SK-N-SH (cell line): ENCODE data around the gene LPP. TPM values are rescaled to one million over a fixed set of nuclear protein-coding genes. Genes with fewer than 3 reads are reported as not detected.

Experiments used
- CTCF ChIA-PET: fragments of 300-600, 350-600 bp; formaldehyde crosslinking; extraction: SDS; loops from one replicate; lab custom pipeline; 2021; lab: Yijun Ruan, JAX
- POLR2A ChIA-PET: fragments of 350-600 bp; sonication (Branson Sonifier 250); formaldehyde crosslinking; extraction: SDS; loops from one replicate; lab custom pipeline; 2020; ENCODE audit warnings: antibody characterized with exemption, inconsistent platforms; lab: Yijun Ruan, JAX
- DNase-seq: peaks from one replicate; pipeline ENCODE4 v3.0.0; 2012
- H2AFZ ChIP-seq: fragments of 200-600 bp; sonication (generic); 2 replicates; pipeline ENCODE4 v1.8.1; 2016; ENCODE audit warnings: antibody characterized with exemption, mild to moderate bottlenecking, low read depth
- H3F3A ChIP-seq: fragments of 200-600 bp; sonication (generic); replicated peaks from 2 replicates; pipeline ENCODE3; 2016; ENCODE audit warnings: antibody characterized with exemption, mild to moderate bottlenecking; ENCODE audit not compliant: insufficient read depth
- H3K27ac ChIP-seq, 2 experiments: fragments of 200-500 bp in 1 of 2; fragments of 200-600 bp in 1 of 2; sonication (Bioruptor generic) in 1 of 2; sonication (generic), shearing (Covaris generic) in 1 of 2; 2 replicates each; pipeline versions ENCODE4 v1.5.1 to v1.6.1; 2014 to 2016; ENCODE audit warnings: low read depth in 2 of 2, inconsistent platforms in 1 of 2, low read length in 1 of 2, mild to moderate bottlenecking in 1 of 2, mixed read lengths in 1 of 2
- H3K27me3 ChIP-seq: fragments of 200-600 bp; sonication (generic), shearing (Covaris generic); 2 replicates; pipeline ENCODE4 v1.6.1; 2016; ENCODE audit warnings: mixed run types; ENCODE audit not compliant: insufficient read depth
- H3K36me3 ChIP-seq, 2 experiments: fragments of 200-500 bp in 1 of 2; fragments of 200-600 bp in 1 of 2; sonication (Bioruptor generic) in 1 of 2; sonication (generic) in 1 of 2; replicated peaks in 1 of 2; 2 replicates each; pipeline versions ENCODE3 to v1.5.1; 2014 to 2016; ENCODE audit warnings: low read length in 1 of 2, mild to moderate bottlenecking in 1 of 2; ENCODE audit not compliant: insufficient read depth in 2 of 2, control insufficient read depth in 1 of 2
- H3K4me1 ChIP-seq, 2 experiments: fragments of 200-500 bp in 1 of 2; fragments of 200-600 bp in 1 of 2; sonication (Bioruptor generic) in 1 of 2; sonication (generic), shearing (Covaris generic) in 1 of 2; 2 replicates each; pipeline versions ENCODE4 v1.5.1 to v1.6.1; 2014 to 2016; ENCODE audit warnings: low read depth in 1 of 2, low read length in 1 of 2, mixed run types in 1 of 2; ENCODE audit not compliant: insufficient read depth in 2 of 2, control insufficient read depth in 1 of 2
- H3K4me2 ChIP-seq: fragments of 200-600 bp; sonication (generic), shearing (Covaris generic); 2 replicates; pipeline ENCODE4 v1.6.1; 2017; ENCODE audit warnings: mixed run types
- H3K4me3 ChIP-seq, 2 experiments: fragments of 200-500 bp in 1 of 2; fragments of 200-600 bp in 1 of 2; sonication (Bioruptor generic) in 1 of 2; sonication (generic), shearing (Covaris generic) in 1 of 2; 2 replicates each; pipeline versions ENCODE4 v1.5.1 to v1.8.1; 2014 to 2016; ENCODE audit warnings: low read depth in 2 of 2, inconsistent platforms in 1 of 2, low read length in 1 of 2, mild to moderate bottlenecking in 1 of 2, mixed read lengths in 1 of 2, moderate library complexity in 1 of 2
- H3K79me2 ChIP-seq: fragments of 200-600 bp; sonication (generic); 2 replicates; pipeline ENCODE4 v1.8.1; 2017; ENCODE audit warnings: mild to moderate bottlenecking; ENCODE audit not compliant: insufficient read depth
- H3K9ac ChIP-seq: fragments of 200-600 bp; sonication (generic); 2 replicates; pipeline ENCODE4 v1.6.1; 2017; ENCODE audit warnings: mixed run types
- H3K9me2 ChIP-seq: fragments of 200-600 bp; sonication (generic); 2 replicates; pipeline ENCODE4 v1.6.1; 2017; ENCODE audit warnings: mixed run types
- H3K9me3 ChIP-seq: fragments of 200-600 bp; sonication (generic); 2 replicates; pipeline ENCODE4 v1.6.1; 2017; ENCODE audit warnings: mixed run types, mild to moderate bottlenecking, moderate library complexity
- H4K20me1 ChIP-seq: fragments of 200-600 bp; sonication (generic); 2 replicates; pipeline ENCODE4 v1.6.1; 2017; ENCODE audit warnings: mild to moderate bottlenecking, mixed run types; ENCODE audit not compliant: insufficient read depth
- ELF1 ChIP-seq: IDR thresholded peaks from 2 replicates; pipeline ENCODE4 v1.4.0; 2012
- FOXJ3 ChIP-seq: sonication (generic); formaldehyde crosslinking; IDR thresholded peaks from 2 replicates; pipeline ENCODE4 v1.5.1; 2020; ENCODE audit warnings: mild to moderate bottlenecking, missing genetic modification reagents
- FOXM1 ChIP-seq: IDR thresholded peaks from 2 replicates; pipeline ENCODE4 v1.4.0; 2012; ENCODE audit warnings: low read depth, mild to moderate bottlenecking
- JUND ChIP-seq: IDR thresholded peaks from 2 replicates; pipeline ENCODE4 v1.4.0; 2012
- MXI1 ChIP-seq: IDR thresholded peaks from 2 replicates; pipeline ENCODE4 v1.6.1; 2012; ENCODE audit warnings: mild to moderate bottlenecking, low read depth, low read length, improper control_type of control experiment
- POLR2AphosphoS5 ChIP-seq: IDR thresholded peaks from 2 replicates; pipeline ENCODE4 v1.6.1; 2012; ENCODE audit warnings: low read depth, low read length
- RFX5 ChIP-seq: IDR thresholded peaks from 2 replicates; pipeline ENCODE4 v1.6.1; 2012; ENCODE audit warnings: mild to moderate bottlenecking, improper control_type of control experiment, low read length
- RXRA ChIP-seq: IDR thresholded peaks from 2 replicates; pipeline ENCODE4 v1.4.0; 2012; ENCODE audit warnings: low read depth, mild to moderate bottlenecking, borderline replicate concordance
- SMC3 ChIP-seq: IDR thresholded peaks from 2 replicates; pipeline ENCODE4 v1.6.1; 2012; ENCODE audit warnings: low read depth, low read length, improper control_type of control experiment
- TAF1 ChIP-seq: IDR thresholded peaks from 2 replicates; pipeline ENCODE4 v1.6.1; 2012; ENCODE audit warnings: low read depth, mild to moderate bottlenecking, low read length, moderate library complexity, borderline replicate concordance
- TCF12 ChIP-seq: IDR thresholded peaks from 2 replicates; pipeline ENCODE4 v1.4.0; 2012
- TEAD4 ChIP-seq: IDR thresholded peaks from 2 replicates; pipeline ENCODE4 v1.4.0; 2012; ENCODE audit warnings: mild to moderate bottlenecking, borderline replicate concordance; ENCODE audit not compliant: insufficient read depth
- YY1 ChIP-seq: IDR thresholded peaks from 2 replicates; pipeline ENCODE4 v1.4.0; 2012; ENCODE audit warnings: low read depth, mild to moderate bottlenecking
- WGBS: methylation state at CpG from one replicate; pipeline ENCODE4 v1.1.6; 2017; ENCODE audit warnings: low lambda C conversion rate; 5-methylcytosine and 5-hydroxymethylcytosine counted together
- polyA plus RNA-seq, 3 experiments: library from polyadenylated mRNA; depleted of rRNA; stranded (reverse); fragments of >200 nt; gene quantifications; 2 replicates each; pipeline ENCODE4 v1.2.3, GENCODE V29; 2012
- TF ChIP-seq, protein P1 (sequence below): IDR thresholded peaks from 2 replicates; pipeline ENCODE4 v1.4.0; 2012; ENCODE audit warnings: low read depth, borderline replicate concordance
- TF ChIP-seq, protein P2 (sequence below): IDR thresholded peaks from 2 replicates; pipeline ENCODE4; 2012
- TF ChIP-seq, protein P3 (sequence below): IDR thresholded peaks from 2 replicates; pipeline ENCODE4 v1.4.0; 2012; ENCODE audit warnings: low read depth
- TF ChIP-seq, protein P4 (sequence below): IDR thresholded peaks from 2 replicates; pipeline ENCODE4 v1.6.1; 2012; ENCODE audit warnings: mild to moderate bottlenecking, low read depth, low read length, moderate library complexity
- TF ChIP-seq, protein P5 (sequence below): fragments of 150-350 bp; IDR thresholded peaks from 2 replicates; pipeline ENCODE4 v1.6.1; 2016; ENCODE audit warnings: mild to moderate bottlenecking, low read depth, low read length

LPP gene
- polyA plus RNA-seq, 1 of the 3 experiments (the other 2 are of a cell fraction), result 6.6 TPM

DNA sequence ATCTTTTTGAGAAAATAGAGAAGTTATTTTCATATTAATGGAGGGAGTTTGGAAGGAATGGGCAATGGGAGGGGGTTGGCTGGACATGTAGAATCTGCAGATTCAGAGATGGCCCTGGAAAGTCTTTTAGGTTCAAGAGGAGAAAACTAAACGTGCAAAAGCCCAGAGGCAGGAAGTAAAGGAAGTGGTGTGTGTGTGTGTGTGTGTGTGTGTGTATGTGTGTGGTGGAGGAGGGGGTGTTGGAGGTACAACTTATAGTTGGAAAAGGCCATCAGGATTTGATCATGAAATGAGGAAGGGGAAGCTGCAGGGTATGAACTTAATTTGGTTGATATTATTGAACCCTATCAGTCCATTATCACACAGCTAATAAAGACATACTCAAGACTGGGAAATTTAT, 5.6 kb upstream of the LPP start:
- WGBS, result 25% methylated on average over 1 of the region's 1 CpG
- no peaks in the 10 kb centered on the region for H4K20me1 ChIP-seq

DNA sequence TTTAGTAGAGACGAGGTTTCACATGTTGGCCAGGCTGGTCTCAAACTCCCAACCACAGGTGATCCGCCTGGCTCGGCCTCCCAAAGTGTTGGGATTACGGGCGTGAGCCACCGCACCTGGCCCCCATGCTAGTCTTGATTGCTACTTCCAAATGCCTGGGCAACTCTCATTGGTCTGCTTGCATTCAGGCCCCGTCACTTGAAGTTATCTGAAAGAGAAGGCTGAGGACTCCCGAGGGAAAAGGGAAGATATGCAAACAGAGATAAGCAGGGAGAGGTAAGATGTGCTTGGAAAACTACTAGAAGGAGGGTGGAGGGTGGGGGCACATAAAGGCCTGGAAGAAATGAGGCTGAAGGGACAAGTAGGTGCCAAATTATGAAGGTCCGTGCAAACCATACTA, 4.4 kb upstream of the LPP start:
- TF ChIP-seq, protein P1, sequence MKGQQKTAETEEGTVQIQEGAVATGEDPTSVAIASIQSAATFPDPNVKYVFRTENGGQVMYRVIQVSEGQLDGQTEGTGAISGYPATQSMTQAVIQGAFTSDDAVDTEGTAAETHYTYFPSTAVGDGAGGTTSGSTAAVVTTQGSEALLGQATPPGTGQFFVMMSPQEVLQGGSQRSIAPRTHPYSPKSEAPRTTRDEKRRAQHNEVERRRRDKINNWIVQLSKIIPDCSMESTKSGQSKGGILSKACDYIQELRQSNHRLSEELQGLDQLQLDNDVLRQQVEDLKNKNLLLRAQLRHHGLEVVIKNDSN, result no peak
- TF ChIP-seq MXI1, result no peak
- no peak for TF ChIP-seq SMC3
- no peak for TF ChIP-seq FOXM1
- TF ChIP-seq, protein P2, sequence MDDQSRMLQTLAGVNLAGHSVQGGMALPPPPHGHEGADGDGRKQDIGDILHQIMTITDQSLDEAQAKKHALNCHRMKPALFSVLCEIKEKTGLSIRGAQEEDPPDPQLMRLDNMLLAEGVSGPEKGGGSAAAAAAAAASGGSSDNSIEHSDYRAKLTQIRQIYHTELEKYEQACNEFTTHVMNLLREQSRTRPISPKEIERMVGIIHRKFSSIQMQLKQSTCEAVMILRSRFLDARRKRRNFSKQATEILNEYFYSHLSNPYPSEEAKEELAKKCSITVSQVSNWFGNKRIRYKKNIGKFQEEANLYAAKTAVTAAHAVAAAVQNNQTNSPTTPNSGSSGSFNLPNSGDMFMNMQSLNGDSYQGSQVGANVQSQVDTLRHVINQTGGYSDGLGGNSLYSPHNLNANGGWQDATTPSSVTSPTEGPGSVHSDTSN, result no peak
- no peak for TF ChIP-seq ELF1
- TF ChIP-seq TEAD4, result no peak
- TF ChIP-seq YY1, result no peak
- TF ChIP-seq TAF1, result no peak
- no peak for TF ChIP-seq FOXJ3
- no peak for TF ChIP-seq RFX5
- TF ChIP-seq TCF12, result no peak
- TF ChIP-seq POLR2AphosphoS5, result no peak
- TF ChIP-seq, protein P3, sequence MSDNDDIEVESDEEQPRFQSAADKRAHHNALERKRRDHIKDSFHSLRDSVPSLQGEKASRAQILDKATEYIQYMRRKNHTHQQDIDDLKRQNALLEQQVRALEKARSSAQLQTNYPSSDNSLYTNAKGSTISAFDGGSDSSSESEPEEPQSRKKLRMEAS, result no peak
- TF ChIP-seq RXRA, result no peak
- TF ChIP-seq, protein P4, sequence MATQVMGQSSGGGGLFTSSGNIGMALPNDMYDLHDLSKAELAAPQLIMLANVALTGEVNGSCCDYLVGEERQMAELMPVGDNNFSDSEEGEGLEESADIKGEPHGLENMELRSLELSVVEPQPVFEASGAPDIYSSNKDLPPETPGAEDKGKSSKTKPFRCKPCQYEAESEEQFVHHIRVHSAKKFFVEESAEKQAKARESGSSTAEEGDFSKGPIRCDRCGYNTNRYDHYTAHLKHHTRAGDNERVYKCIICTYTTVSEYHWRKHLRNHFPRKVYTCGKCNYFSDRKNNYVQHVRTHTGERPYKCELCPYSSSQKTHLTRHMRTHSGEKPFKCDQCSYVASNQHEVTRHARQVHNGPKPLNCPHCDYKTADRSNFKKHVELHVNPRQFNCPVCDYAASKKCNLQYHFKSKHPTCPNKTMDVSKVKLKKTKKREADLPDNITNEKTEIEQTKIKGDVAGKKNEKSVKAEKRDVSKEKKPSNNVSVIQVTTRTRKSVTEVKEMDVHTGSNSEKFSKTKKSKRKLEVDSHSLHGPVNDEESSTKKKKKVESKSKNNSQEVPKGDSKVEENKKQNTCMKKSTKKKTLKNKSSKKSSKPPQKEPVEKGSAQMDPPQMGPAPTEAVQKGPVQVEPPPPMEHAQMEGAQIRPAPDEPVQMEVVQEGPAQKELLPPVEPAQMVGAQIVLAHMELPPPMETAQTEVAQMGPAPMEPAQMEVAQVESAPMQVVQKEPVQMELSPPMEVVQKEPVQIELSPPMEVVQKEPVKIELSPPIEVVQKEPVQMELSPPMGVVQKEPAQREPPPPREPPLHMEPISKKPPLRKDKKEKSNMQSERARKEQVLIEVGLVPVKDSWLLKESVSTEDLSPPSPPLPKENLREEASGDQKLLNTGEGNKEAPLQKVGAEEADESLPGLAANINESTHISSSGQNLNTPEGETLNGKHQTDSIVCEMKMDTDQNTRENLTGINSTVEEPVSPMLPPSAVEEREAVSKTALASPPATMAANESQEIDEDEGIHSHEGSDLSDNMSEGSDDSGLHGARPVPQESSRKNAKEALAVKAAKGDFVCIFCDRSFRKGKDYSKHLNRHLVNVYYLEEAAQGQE, result no peak
- TF ChIP-seq, protein P5, sequence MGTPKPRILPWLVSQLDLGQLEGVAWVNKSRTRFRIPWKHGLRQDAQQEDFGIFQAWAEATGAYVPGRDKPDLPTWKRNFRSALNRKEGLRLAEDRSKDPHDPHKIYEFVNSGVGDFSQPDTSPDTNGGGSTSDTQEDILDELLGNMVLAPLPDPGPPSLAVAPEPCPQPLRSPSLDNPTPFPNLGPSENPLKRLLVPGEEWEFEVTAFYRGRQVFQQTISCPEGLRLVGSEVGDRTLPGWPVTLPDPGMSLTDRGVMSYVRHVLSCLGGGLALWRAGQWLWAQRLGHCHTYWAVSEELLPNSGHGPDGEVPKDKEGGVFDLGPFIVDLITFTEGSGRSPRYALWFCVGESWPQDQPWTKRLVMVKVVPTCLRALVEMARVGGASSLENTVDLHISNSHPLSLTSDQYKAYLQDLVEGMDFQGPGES, result no peak
- no peak for TF ChIP-seq JUND
- Histone ChIP-seq H3K9ac (no peak overlapping the region), H2AFZ (no peak overlapping the region), H4K20me1 (no peaks in the 10 kb centered on the region), H3K9me3 (no peaks in the 10 kb centered on the region), H3K9me2 (no peaks in the 10 kb centered on the region), H3F3A (peaks cover 5% of the 10 kb centered on the region), H3K27me3 (no peaks in the 10 kb centered on the region), H3K27ac (no peak overlapping the region), H3K4me3 (no peak overlapping the region), H3K79me2 (peaks cover 21% of the 10 kb centered on the region), H3K4me2 (no peak overlapping the region), H3K36me3 (no peaks in the 10 kb centered on the region), H3K4me1 (peaks cover 0 to 12% of the 10 kb centered on the region in 2 experiments; a peak in 2 of 4 replicates)
- 87% methylated on average over 9 of the region's 9 CpGs for WGBS
- POLR2A ChIA-PET, result no interaction called here
- CTCF ChIA-PET, result no interaction called here
- no peak for DNase-seq

More for the DNA sequence above, 5.6 kb upstream of the LPP start:
- Histone ChIP-seq H3K9me2 (no peaks in the 10 kb centered on the region), H3K36me3 (no peaks in the 10 kb centered on the region), H3K9me3 (no peaks in the 10 kb centered on the region), H3K4me1 (peaks cover 0 to 12% of the 10 kb centered on the region in 2 experiments; a peak in 2 of 4 replicates), H3K27me3 (no peaks in the 10 kb centered on the region), H3K79me2 (peaks cover 13% of the 10 kb centered on the region; the same call in 1 of the 2 replicates), H3K4me3 (no peak overlapping the region), H3F3A (peaks cover 5% of the 10 kb centered on the region), H3K9ac (no peak overlapping the region), H3K27ac (no peak overlapping the region), H2AFZ (no peak overlapping the region), H3K4me2 (no peak overlapping the region)
- CTCF ChIA-PET, result no interaction called here
- POLR2A ChIA-PET, result no interaction called here
- no peak for DNase-seq
- TF ChIP-seq FOXM1, result no peak
